Loucy (cell line): ENCODE measurements around the gene RAPGEF2.

Experiments
- CTCF ChIP-seq: fragments of 200-600 bp; sonication (generic); conservative IDR thresholded peaks from 2 replicates; pipeline ENCODE4 v1.5.1; 2014; ENCODE audit warnings: mild to moderate bottlenecking, antibody characterized with exemption, low read length
- EZH2phosphoT487 ChIP-seq: fragments of 200-600 bp; IDR thresholded peaks from 2 replicates; pipeline ENCODE4 v1.6.1; 2018; ENCODE audit warnings: antibody characterized with exemption, mild to moderate bottlenecking, moderate library complexity, borderline replicate concordance

GRCh38 chr4:159212675-159213293 lies 109.9 kb downstream of the RAPGEF2 start:
- TF ChIP-seq CTCF (no peak), EZH2phosphoT487 (no peak)
